HG02885 (cell line): ENCODE results near the gene CORO2B.
"Not testable (repeated sequence)": the region's sequence is repeated elsewhere in the genome, so short reads cannot be mapped to it uniquely, and the experiment has no call there.

ENCODE experiments used
- ATAC-seq: cut with Tn5 transposase; IDR thresholded peaks from one replicate; pipeline ENCODE4 v1.9.1; 2021; ENCODE audit warnings: mild to moderate bottlenecking; ENCODE audit not compliant: unreplicated experiment, poor library complexity

The CORO2B gene

GRCh38 chr15:68666120-68666811, 87.5 kb downstream of the CORO2B start:
- no peak for ATAC-seq

- no peak for ATAC-seq
Observed at GRCh38 chr15:68666812-68667450, 88.1 kb downstream of the CORO2B start.

GRCh38 chr15:68667800-68668625, 89.2 kb downstream of the CORO2B start:
- no peak for ATAC-seq

GRCh38 chr15:68668926-68669600, 90.3 kb downstream of the CORO2B start:
- no peak for ATAC-seq

GRCh38 chr15:68672251-68672650, 93.5 kb downstream of the CORO2B start:
- ATAC-seq: no peak

GRCh38 chr15:68672781-68673205, 94.0 kb downstream of the CORO2B start:
- ATAC-seq: no peak

- no peak for ATAC-seq
Observed at GRCh38 chr15:68674975-68675374, 96.2 kb downstream of the CORO2B start.

GRCh38 chr15:68676011-68676605, 97.3 kb downstream of the CORO2B start:
- ATAC-seq: no peak

GRCh38 chr15:68676926-68677325, 98.1 kb downstream of the CORO2B start:
- ATAC-seq: no peak

GRCh38 chr15:68677996-68678395, 99.2 kb downstream of the CORO2B start:
- no peak for ATAC-seq

- ATAC-seq: no peak
Observed at GRCh38 chr15:68678746-68679145, 100.0 kb downstream of the CORO2B start.

- no peak for ATAC-seq
Observed at GRCh38 chr15:68679161-68679560, 100.4 kb downstream of the CORO2B start.

GRCh38 chr15:68679961-68680371, 101.2 kb downstream of the CORO2B start:
- ATAC-seq: no peak

GRCh38 chr15:68680756-68681155, 102.0 kb downstream of the CORO2B start:
- ATAC-seq: not testable (repeated sequence)

- no peak for ATAC-seq
Observed at GRCh38 chr15:68681836-68682235, 103.0 kb downstream of the CORO2B start.

- no peak for ATAC-seq
Observed at GRCh38 chr15:68682330-68682729, 103.5 kb downstream of the CORO2B start.

- ATAC-seq: no peak
Observed at GRCh38 chr15:68683026-68683425, 104.2 kb downstream of the CORO2B start.

- no peak for ATAC-seq
Observed at GRCh38 chr15:68683551-68683950, 104.8 kb downstream of the CORO2B start.

- ATAC-seq: no peak
Observed at GRCh38 chr15:68684476-68684875, 105.7 kb downstream of the CORO2B start.

GRCh38 chr15:68687136-68687735, 108.4 kb downstream of the CORO2B start:
- no peak for ATAC-seq
